Mesenchymal stem cell (in vitro differentiated cells and primary cell): ENCODE results near the gene CYSTM1.

Source experiments
- DNase-seq: peaks from one replicate; pipeline ENCODE4 v3.0.0-alpha.2; 2013
- H2AFZ ChIP-seq: one replicate; pipeline ENCODE4 v1.6.1; 2013; ENCODE audit warnings: low read depth, mild to moderate bottlenecking, control low read depth, inconsistent platforms, low read length, moderate library complexity
- H2AK5ac ChIP-seq: 2 replicates; pipeline ENCODE4 v1.6.1; 2013; ENCODE audit warnings: low read length, moderate library complexity, mild to moderate bottlenecking, inconsistent platforms; ENCODE audit not compliant: severe bottlenecking
- H2BK120ac ChIP-seq: one replicate; pipeline ENCODE4 v1.6.1; 2013; ENCODE audit warnings: low read depth, mild to moderate bottlenecking, inconsistent platforms, low read length, moderate library complexity
- H2BK12ac ChIP-seq, 2 experiments: one replicate each; pipeline ENCODE4 v1.6.1; 2013; ENCODE audit warnings: inconsistent platforms in 2 of 2, low read length in 2 of 2, mild to moderate bottlenecking in 2 of 2, moderate library complexity in 2 of 2, control low read depth in 1 of 2
- H2BK15ac ChIP-seq: one replicate; pipeline ENCODE4 v1.6.1; 2013; ENCODE audit warnings: mild to moderate bottlenecking, low read depth, inconsistent platforms; ENCODE audit not compliant: poor library complexity, severe bottlenecking
- H2BK5ac ChIP-seq: 2 replicates; pipeline ENCODE4 v1.6.1; 2013; ENCODE audit warnings: low read depth, mild to moderate bottlenecking, low read length, control low read depth, inconsistent platforms; ENCODE audit not compliant: poor library complexity, severe bottlenecking
- H3K14ac ChIP-seq, 2 experiments: one replicate each; pipeline ENCODE4 v1.6.1; 2013; ENCODE audit warnings: inconsistent platforms in 2 of 2, low read length in 2 of 2, control low read depth in 1 of 2, mild to moderate bottlenecking in 1 of 2, moderate library complexity in 1 of 2
- H3K18ac ChIP-seq, 2 experiments: one replicate each; pipeline ENCODE4 v1.6.1; 2013; ENCODE audit warnings: inconsistent platforms in 2 of 2, low read length in 2 of 2, control low read depth in 1 of 2, low read depth in 1 of 2, mild to moderate bottlenecking in 1 of 2
- H3K23ac ChIP-seq, 2 experiments: one replicate each; pipeline ENCODE4 v1.6.1; 2013; ENCODE audit warnings: inconsistent platforms in 2 of 2, low read length in 2 of 2, mild to moderate bottlenecking in 2 of 2, moderate library complexity in 2 of 2, control low read depth in 1 of 2
- H3K27ac ChIP-seq: 2 replicates; pipeline ENCODE4 v1.5.1; 2013; ENCODE audit warnings: mild to moderate bottlenecking, moderate library complexity, low read length, control low read depth, inconsistent platforms; ENCODE audit not compliant: poor library complexity, severe bottlenecking
- H3K27me3 ChIP-seq, 2 experiments: 2 replicates each; pipeline versions ENCODE4 v1.6.1 to v1.7.0; 2013; ENCODE audit warnings: low read length in 2 of 2, mild to moderate bottlenecking in 2 of 2, moderate library complexity in 2 of 2, control low read depth in 1 of 2, inconsistent platforms in 1 of 2; ENCODE audit not compliant: control insufficient read depth in 1 of 2, insufficient read depth in 1 of 2
- H3K36me3 ChIP-seq, 2 experiments: 2 replicates each; pipeline versions ENCODE4 v1.6.1 to v1.7.0; 2013; ENCODE audit warnings: low read length in 2 of 2, control low read depth in 1 of 2, inconsistent platforms in 1 of 2, low read depth in 1 of 2, mild to moderate bottlenecking in 1 of 2; ENCODE audit not compliant: insufficient read depth in 2 of 2, control insufficient read depth in 1 of 2
- H3K4ac ChIP-seq, 2 experiments: one replicate each; pipeline ENCODE4 v1.6.1; 2013; ENCODE audit warnings: inconsistent platforms in 2 of 2, low read length in 2 of 2, mild to moderate bottlenecking in 2 of 2, moderate library complexity in 2 of 2, control low read depth in 1 of 2, low read depth in 1 of 2
- H3K4me1 ChIP-seq: 2 replicates; pipeline ENCODE4 v1.6.1; 2013; ENCODE audit warnings: low read depth, low read length, control low read depth; ENCODE audit not compliant: control insufficient read depth, insufficient read depth
- H3K4me2 ChIP-seq: 2 replicates; pipeline ENCODE4 v1.6.1; 2013; ENCODE audit warnings: low read length, mild to moderate bottlenecking, inconsistent platforms; ENCODE audit not compliant: poor library complexity, severe bottlenecking
- H3K4me3 ChIP-seq, 2 experiments: 2 replicates each; pipeline versions ENCODE4 v1.5.1 to v1.7.0; 2013; ENCODE audit warnings: low read length in 2 of 2, mild to moderate bottlenecking in 2 of 2, control low read depth in 1 of 2, low read depth in 1 of 2; ENCODE audit not compliant: insufficient read depth in 1 of 2
- H3K79me1 ChIP-seq: replicated peaks from 2 replicates; pipeline ENCODE4 v1.6.1; 2013; ENCODE audit warnings: mild to moderate bottlenecking, control low read depth, low read length, inconsistent platforms; ENCODE audit not compliant: poor library complexity, severe bottlenecking
- H3K9ac ChIP-seq: 2 replicates; pipeline ENCODE4 v1.7.0; 2013; ENCODE audit warnings: mild to moderate bottlenecking, low read length, moderate library complexity
- H3K9me3 ChIP-seq: 2 replicates; pipeline ENCODE4 v1.7.0; 2013; ENCODE audit warnings: mild to moderate bottlenecking, low read length; ENCODE audit not compliant: control insufficient read depth
- H4K8ac ChIP-seq: one replicate; pipeline ENCODE4 v1.6.1; 2013; ENCODE audit warnings: inconsistent platforms, mild to moderate bottlenecking, low read length, moderate library complexity
- H4K91ac ChIP-seq: one replicate; pipeline ENCODE4 v1.6.1; 2013; ENCODE audit warnings: mild to moderate bottlenecking, low read length, inconsistent platforms
- WGBS: methylation state at CpG from one replicate; pipeline ENCODE4 v1.1.7; 2013; ENCODE audit warnings: mixed read lengths; 5-methylcytosine and 5-hydroxymethylcytosine counted together

The CYSTM1 gene

DNA sequence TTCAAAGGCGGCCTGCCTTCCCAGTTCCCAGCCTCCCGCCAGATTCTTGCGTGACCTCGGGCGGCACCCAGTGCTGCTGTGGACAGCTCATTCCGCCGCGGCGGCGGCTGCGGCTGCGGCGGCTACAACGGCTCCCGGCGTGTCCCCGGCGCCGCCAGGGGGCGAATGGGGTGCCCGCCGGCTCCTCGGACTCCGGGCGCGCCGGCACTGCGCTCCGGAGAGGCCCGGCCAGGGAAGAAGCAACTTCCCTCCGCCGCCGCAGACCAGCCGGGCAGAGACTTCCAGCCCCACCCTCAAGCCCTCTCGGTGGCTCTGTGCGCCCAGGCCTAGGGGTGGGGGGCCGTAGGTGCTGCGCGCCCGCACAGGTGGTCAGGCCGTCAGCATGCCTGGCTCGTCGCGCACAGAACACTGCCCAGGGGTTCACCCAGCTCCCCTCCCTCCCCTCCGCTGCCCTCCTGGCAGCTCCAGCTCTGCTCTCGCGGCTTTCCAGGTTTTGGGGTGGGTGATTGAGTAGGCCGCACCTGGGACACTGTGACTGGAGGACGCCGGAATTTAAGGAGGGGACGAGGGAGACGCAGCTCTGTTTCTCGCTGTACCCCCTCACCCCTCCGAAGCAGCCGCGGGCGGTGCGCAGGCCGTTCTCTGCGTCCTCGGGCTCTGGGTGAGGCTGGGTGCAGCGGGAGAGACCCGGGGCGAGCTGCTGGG lies 29.0 kb upstream of the CYSTM1 start:
- Histone ChIP-seq H4K8ac (no peak overlapping the region), H2BK15ac (no peak overlapping the region), H3K4me3 (peak overlapping the region; percentile 50 to 65), H3K79me1 (peaks cover 22% of the 10 kb centered on the region), H2BK120ac (no peak overlapping the region), H4K91ac (no peak overlapping the region), H3K14ac (no peak overlapping the region), H2BK12ac (no peak overlapping the region), H3K27me3 (peaks cover 0 to 54% of the 10 kb centered on the region in 2 experiments), H3K4ac (no peak overlapping the region), H2BK5ac (no peak overlapping the region), H3K4me1 (peaks cover 12% of the 10 kb centered on the region), H3K9me3 (no peaks in the 10 kb centered on the region), H3K36me3 (no peaks in the 10 kb centered on the region), H3K9ac (peak overlapping the region; percentile 49), H2AK5ac (no peak overlapping the region), H3K18ac (no peak overlapping the region), H3K27ac (no peak overlapping the region), H3K4me2 (peak overlapping the region; percentile 97), H3K23ac (no peak overlapping the region), H2AFZ (no peak overlapping the region)
- 1% methylated on average over 45 of the region's 64 CpGs for WGBS
- peak; percentile 74 for DNase-seq

DNA sequence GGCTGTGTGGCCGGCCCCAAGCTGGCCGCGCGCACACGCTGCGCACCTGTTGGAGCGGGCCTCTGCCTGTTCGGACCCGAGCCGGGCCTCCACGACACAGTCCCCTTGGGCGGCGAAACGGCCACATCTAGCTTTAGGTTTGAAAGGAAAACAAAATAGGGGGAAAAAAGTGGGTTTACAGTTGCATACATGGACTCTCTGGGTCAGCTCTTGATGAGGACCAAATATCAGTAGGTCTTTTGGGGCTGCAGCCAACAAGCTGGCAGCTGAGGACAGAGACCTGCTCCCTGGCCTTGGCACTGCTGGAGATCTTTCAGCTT lies 28.5 kb upstream of the CYSTM1 start:
- Histone ChIP-seq H2BK5ac (no peak overlapping the region), H3K4me2 (peak overlapping the region; percentile 97), H3K9me3 (no peaks in the 10 kb centered on the region), H3K4me3 (no peak overlapping the region), H3K4me1 (peaks cover 12% of the 10 kb centered on the region), H2BK15ac (no peak overlapping the region), H3K4ac (no peak overlapping the region), H3K27me3 (peaks cover 0 to 55% of the 10 kb centered on the region in 2 experiments), H3K23ac (no peak overlapping the region), H3K14ac (no peak overlapping the region), H2BK120ac (no peak overlapping the region), H4K91ac (no peak overlapping the region), H3K79me1 (peaks cover 21% of the 10 kb centered on the region), H2AK5ac (no peak overlapping the region), H4K8ac (no peak overlapping the region), H2AFZ (no peak overlapping the region), H2BK12ac (no peak overlapping the region), H3K36me3 (no peaks in the 10 kb centered on the region), H3K27ac (no peak overlapping the region), H3K9ac (no peak overlapping the region), H3K18ac (no peak overlapping the region)
- DNase-seq = no peak
- 30% methylated on average over 14 of the region's 14 CpGs for WGBS

DNA sequence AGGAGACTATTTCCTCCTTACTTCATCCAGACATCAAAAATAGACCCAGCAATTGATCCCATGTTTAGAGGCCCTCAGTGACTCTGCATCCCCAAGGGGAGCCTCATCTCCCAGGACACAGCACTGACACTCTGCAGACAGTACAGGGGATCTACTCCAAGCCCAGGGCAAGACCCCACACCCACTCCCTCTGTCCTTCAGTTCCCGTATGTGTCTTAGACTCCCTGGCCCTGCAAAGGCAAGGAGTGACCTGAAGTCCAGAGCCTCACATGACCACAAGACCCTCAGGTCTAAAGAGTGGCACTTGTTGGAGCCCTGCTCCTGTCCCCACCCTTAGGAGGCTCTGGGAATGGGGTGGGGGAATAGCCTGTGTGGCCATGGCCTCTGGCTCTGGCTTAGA lies 27.5 kb upstream of the CYSTM1 start:
- H4K91ac ChIP-seq = no peak overlapping the region
- 89% methylated on average over 1 of the region's 1 CpG for WGBS
- H2AFZ ChIP-seq = no peak overlapping the region
- H3K27me3 ChIP-seq = peaks cover 0 to 62% of the 10 kb centered on the region in 2 experiments
- peaks cover 18% of the 10 kb centered on the region for H3K79me1 ChIP-seq
- H3K18ac ChIP-seq = no peak overlapping the region
- H3K4ac ChIP-seq = no peak overlapping the region
- no peak overlapping the region for H2AK5ac ChIP-seq
- no peak overlapping the region for H2BK120ac ChIP-seq
- no peak overlapping the region for H3K4me3 ChIP-seq
- no peak overlapping the region for H2BK5ac ChIP-seq
- no peak for DNase-seq
- no peak overlapping the region for H3K27ac ChIP-seq
- H3K4me2 ChIP-seq = no peak overlapping the region
- H3K9ac ChIP-seq = no peak overlapping the region
- no peak overlapping the region for H2BK15ac ChIP-seq
- H3K23ac ChIP-seq = no peak overlapping the region
- no peak overlapping the region for H3K14ac ChIP-seq
- no peaks in the 10 kb centered on the region for H3K36me3 ChIP-seq
- H2BK12ac ChIP-seq = no peak overlapping the region
- peaks cover 12% of the 10 kb centered on the region for H3K4me1 ChIP-seq
- H4K8ac ChIP-seq = no peak overlapping the region
- no peaks in the 10 kb centered on the region for H3K9me3 ChIP-seq

DNA sequence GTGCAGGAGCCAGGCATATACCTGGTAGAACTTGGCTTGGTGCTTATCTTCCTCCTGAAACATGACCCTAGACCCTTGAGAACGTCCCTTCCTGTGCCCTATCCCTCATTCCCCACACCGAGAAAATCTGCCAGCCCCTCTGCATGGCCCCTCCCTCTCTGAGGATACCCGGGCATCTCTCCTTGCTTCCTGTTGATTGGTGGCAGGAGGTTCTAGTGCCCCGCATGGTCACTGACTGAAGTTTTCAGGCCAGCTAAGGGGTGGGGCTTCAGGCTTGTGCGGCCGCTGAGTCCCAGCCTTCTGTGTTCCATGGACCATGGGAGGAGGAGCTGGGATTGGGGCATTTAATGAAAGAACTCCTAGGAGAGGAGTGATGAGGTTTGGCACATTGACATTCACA lies 26.5 kb upstream of the CYSTM1 start:
- H3K36me3 ChIP-seq = no peaks in the 10 kb centered on the region
- no peak overlapping the region for H2BK120ac ChIP-seq
- no peak overlapping the region for H3K4me3 ChIP-seq
- H2AK5ac ChIP-seq = no peak overlapping the region
- H3K79me1 ChIP-seq = peaks cover 15% of the 10 kb centered on the region
- H3K4me2 ChIP-seq = no peak overlapping the region
- no peak overlapping the region for H3K9ac ChIP-seq
- H2BK5ac ChIP-seq = no peak overlapping the region
- no peak overlapping the region for H3K4ac ChIP-seq
- H3K9me3 ChIP-seq = no peaks in the 10 kb centered on the region
- H4K91ac ChIP-seq = no peak overlapping the region
- no peak overlapping the region for H3K14ac ChIP-seq
- H3K27ac ChIP-seq = no peak overlapping the region
- no peak overlapping the region for H3K23ac ChIP-seq
- H3K27me3 ChIP-seq = peaks cover 0 to 64% of the 10 kb centered on the region in 2 experiments
- H3K18ac ChIP-seq = no peak overlapping the region
- H3K4me1 ChIP-seq = peaks cover 12% of the 10 kb centered on the region
- no peak overlapping the region for H2BK12ac ChIP-seq
- WGBS = 6% methylated on average over 4 of the region's 6 CpGs
- H2BK15ac ChIP-seq = no peak overlapping the region
- no peak overlapping the region for H4K8ac ChIP-seq
- DNase-seq = peak; percentile 32
- H2AFZ ChIP-seq = no peak overlapping the region
